ENCODE measurements around the gene CYSLTR1. TPM values are rescaled to one million over a fixed set of nuclear protein-coding genes. Genes with fewer than 3 reads are reported as not detected.

Gene CYSLTR1
- total RNA-seq, 1 experiment from 2014 or later: not detected

- Mint-ChIP-seq H3K27ac (ENCODE audit: unreplicated experiment) (no peak overlapping the region), H3K36me3 (ENCODE audit: insufficient read depth, unreplicated experiment) (no peaks in the 10 kb centered on the region), H3K4me3 (ENCODE audit: low read depth, unreplicated experiment) (no peak overlapping the region), H3K27me3 (ENCODE audit: unreplicated experiment) (no peaks in the 10 kb centered on the region), H3K9me3 (ENCODE audit: low read depth, unreplicated experiment) (no peaks in the 10 kb centered on the region), H3K4me1 (ENCODE audit: low read depth, unreplicated experiment) (no peaks in the 10 kb centered on the region)
- CTCF ChIA-PET: no interaction called here
- no peak for DNase-seq
- intact Hi-C loops (cut with micrococcal nuclease; ENCODE audit: unreplicated experiment): no loop called here
- BruUV-seq (replicated peaks): no TSS peak
- TF ChIP-seq, protein P1, sequence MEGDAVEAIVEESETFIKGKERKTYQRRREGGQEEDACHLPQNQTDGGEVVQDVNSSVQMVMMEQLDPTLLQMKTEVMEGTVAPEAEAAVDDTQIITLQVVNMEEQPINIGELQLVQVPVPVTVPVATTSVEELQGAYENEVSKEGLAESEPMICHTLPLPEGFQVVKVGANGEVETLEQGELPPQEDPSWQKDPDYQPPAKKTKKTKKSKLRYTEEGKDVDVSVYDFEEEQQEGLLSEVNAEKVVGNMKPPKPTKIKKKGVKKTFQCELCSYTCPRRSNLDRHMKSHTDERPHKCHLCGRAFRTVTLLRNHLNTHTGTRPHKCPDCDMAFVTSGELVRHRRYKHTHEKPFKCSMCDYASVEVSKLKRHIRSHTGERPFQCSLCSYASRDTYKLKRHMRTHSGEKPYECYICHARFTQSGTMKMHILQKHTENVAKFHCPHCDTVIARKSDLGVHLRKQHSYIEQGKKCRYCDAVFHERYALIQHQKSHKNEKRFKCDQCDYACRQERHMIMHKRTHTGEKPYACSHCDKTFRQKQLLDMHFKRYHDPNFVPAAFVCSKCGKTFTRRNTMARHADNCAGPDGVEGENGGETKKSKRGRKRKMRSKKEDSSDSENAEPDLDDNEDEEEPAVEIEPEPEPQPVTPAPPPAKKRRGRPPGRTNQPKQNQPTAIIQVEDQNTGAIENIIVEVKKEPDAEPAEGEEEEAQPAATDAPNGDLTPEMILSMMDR (IDR thresholded peaks at IDR 0.05; ENCODE audit: unreplicated experiment): no peak
Measured at GRCh38 chrX:78330068-78330467, 2.7 kb upstream of the CYSLTR1 start.

GRCh38 chrX:78329486-78329885 lies 2.1 kb upstream of the CYSLTR1 start:
- Mint-ChIP-seq H3K4me1 (ENCODE audit: low read depth, unreplicated experiment) (no peaks in the 10 kb centered on the region), H3K36me3 (ENCODE audit: insufficient read depth, unreplicated experiment) (no peaks in the 10 kb centered on the region), H3K4me3 (ENCODE audit: low read depth, unreplicated experiment) (no peak overlapping the region), H3K27ac (ENCODE audit: unreplicated experiment) (no peak overlapping the region), H3K9me3 (ENCODE audit: low read depth, unreplicated experiment) (no peaks in the 10 kb centered on the region), H3K27me3 (ENCODE audit: unreplicated experiment) (no peaks in the 10 kb centered on the region)
- TF ChIP-seq, protein P1 (IDR thresholded peaks at IDR 0.05; ENCODE audit: unreplicated experiment): no peak
- no TSS peak for BruUV-seq (replicated peaks)
- CTCF ChIA-PET: no interaction called here
- intact Hi-C loops (cut with micrococcal nuclease; ENCODE audit: unreplicated experiment): no loop called here
- DNase-seq: no peak

DNA sequence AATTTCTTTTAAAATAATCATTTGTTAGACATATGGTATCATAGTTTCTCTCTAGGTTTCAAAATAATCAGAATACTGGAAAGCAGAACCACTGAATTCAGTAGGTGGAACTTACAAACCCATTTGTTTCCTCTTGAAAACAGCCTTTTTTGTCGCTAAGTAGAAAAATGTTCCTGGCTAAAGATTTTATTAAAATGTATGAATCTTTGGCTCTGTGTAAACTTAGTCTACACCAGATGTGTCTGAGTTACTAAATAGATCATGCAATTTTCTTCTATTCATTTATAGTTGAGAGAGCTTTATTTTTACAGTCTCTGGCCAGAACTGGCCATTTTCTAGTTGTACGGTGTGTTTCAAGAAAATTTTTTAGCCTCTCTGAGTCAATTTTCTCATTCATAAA lies 1.0 kb downstream of the CYSLTR1 start:
- BruUV-seq (replicated peaks): no TSS peak
- TF ChIP-seq, protein P1 (IDR thresholded peaks at IDR 0.05; ENCODE audit: unreplicated experiment): no peak
- Mint-ChIP-seq H3K36me3 (ENCODE audit: insufficient read depth, unreplicated experiment) (no peaks in the 10 kb centered on the region), H3K27ac (ENCODE audit: unreplicated experiment) (no peak overlapping the region), H3K4me1 (ENCODE audit: low read depth, unreplicated experiment) (no peaks in the 10 kb centered on the region), H3K9me3 (ENCODE audit: low read depth, unreplicated experiment) (no peaks in the 10 kb centered on the region), H3K27me3 (ENCODE audit: unreplicated experiment) (no peaks in the 10 kb centered on the region), H3K4me3 (ENCODE audit: low read depth, unreplicated experiment) (no peak overlapping the region)
- no peak for DNase-seq
- intact Hi-C loops (cut with micrococcal nuclease; ENCODE audit: unreplicated experiment): no loop called here
- CTCF ChIA-PET: no interaction called here

GRCh38 chrX:78322863-78323262 lies 4.5 kb downstream of the CYSLTR1 start:
- no peak for DNase-seq
- Mint-ChIP-seq H3K36me3 (ENCODE audit: insufficient read depth, unreplicated experiment) (no peaks in the 10 kb centered on the region), H3K9me3 (ENCODE audit: low read depth, unreplicated experiment) (no peaks in the 10 kb centered on the region), H3K27me3 (ENCODE audit: unreplicated experiment) (no peaks in the 10 kb centered on the region), H3K4me1 (ENCODE audit: low read depth, unreplicated experiment) (no peaks in the 10 kb centered on the region), H3K4me3 (ENCODE audit: low read depth, unreplicated experiment) (no peak overlapping the region), H3K27ac (ENCODE audit: unreplicated experiment) (no peak overlapping the region)
- TF ChIP-seq, protein P1 (IDR thresholded peaks at IDR 0.05; ENCODE audit: unreplicated experiment): no peak
- no TSS peak for BruUV-seq (replicated peaks)
- intact Hi-C loops (cut with micrococcal nuclease; ENCODE audit: unreplicated experiment): no loop called here
- CTCF ChIA-PET: no interaction called here

DNA sequence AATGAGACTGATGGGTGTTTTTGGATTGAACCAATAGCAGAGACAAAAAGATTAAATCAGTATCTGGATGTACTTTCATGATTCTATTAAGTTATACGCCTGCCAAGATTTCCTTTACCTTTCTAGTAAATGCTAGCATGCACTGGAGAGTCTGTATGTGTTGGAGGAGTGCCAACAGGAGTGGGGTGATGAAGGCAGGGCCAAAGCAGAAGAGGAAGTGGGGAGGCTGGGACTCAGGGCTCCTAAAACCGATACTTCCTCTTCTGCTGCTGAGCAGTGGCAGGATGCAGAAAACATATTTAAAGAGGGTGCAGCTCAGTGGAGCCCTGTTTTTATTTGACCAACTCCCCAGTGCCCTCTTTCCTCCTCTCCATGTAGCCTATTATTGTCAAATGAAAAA lies 5.6 kb downstream of the CYSLTR1 start:
- CTCF ChIA-PET: no interaction called here
- Mint-ChIP-seq H3K36me3 (ENCODE audit: insufficient read depth, unreplicated experiment) (no peaks in the 10 kb centered on the region), H3K9me3 (ENCODE audit: low read depth, unreplicated experiment) (no peaks in the 10 kb centered on the region), H3K27ac (ENCODE audit: unreplicated experiment) (no peak overlapping the region), H3K27me3 (ENCODE audit: unreplicated experiment) (no peaks in the 10 kb centered on the region), H3K4me1 (ENCODE audit: low read depth, unreplicated experiment) (no peaks in the 10 kb centered on the region), H3K4me3 (ENCODE audit: low read depth, unreplicated experiment) (no peak overlapping the region)
- BruUV-seq (replicated peaks): no TSS peak
- intact Hi-C loops (cut with micrococcal nuclease; ENCODE audit: unreplicated experiment): no loop called here
- TF ChIP-seq, protein P1 (IDR thresholded peaks at IDR 0.05; ENCODE audit: unreplicated experiment): no peak
- DNase-seq: no peak
